Stimulated activated CD4-positive, alpha-beta T cell treated with anti-CD3 and anti-CD28 coated beads, TNF-alpha, amount 100 ng/mL, for 4 hours (primary cell): Measurements from ENCODE around the gene SLC6A18.

Experiments used
- DNase-seq, 3 experiments: peaks; one replicate each; pipeline ENCODE4 v3.0.0-alpha.2; 2020; ENCODE audit warnings: low read depth in 3 of 3

Gene SLC6A18

DNA sequence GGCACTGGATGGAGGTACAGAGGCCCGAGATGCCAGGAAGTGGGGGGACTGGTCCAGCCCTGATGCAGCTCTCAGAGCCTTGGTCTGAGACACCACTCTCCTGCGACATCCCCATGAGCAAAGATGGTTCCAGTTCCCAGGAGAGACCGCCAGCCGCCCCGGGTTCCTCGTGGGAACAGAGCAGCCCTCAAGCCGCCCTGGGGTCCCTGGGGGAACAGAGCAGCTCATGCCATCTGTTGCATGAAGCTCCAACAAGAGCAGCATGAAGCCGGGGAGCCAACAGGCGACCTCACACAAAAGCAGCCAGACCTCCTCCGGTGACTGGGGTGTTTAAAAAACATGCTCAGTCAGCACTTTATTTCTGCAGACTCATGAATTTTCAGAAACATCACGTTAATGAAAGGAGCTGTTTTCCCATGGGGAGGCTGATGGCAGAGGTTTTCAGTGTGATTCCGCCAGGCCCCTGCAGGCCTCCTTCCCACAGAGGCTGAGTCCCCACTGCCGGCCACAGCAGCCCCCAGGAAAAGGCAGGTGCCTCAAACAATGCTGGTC is 6.2 kb downstream of the SLC6A18 start:
- DNase-seq, result no peak

GRCh38 chr5:1232780-1233179 is 7.6 kb downstream of the SLC6A18 start:
- DNase-seq, result no peak

GRCh38 chr5:1235379-1235778 is 10.2 kb downstream of the SLC6A18 start:
- no peak for DNase-seq

DNA sequence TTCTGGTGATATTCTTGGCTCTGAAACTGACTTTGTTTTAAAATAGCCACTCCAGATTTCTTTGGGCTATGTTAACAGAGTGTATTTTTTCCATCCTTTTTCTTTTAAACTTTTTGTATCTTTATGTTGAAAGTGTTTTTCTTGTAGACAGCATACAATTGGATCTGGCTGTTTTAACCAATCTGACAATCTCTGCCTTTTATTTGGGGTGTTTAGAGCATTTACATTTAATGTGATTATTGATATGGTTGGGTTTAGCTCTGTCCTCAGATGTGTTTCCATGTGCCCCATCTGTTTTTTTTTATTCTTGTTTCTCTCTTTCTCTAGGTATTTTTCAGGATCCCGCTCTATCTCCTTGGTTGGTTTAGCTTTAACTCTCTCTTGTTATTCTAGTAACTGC is 10.7 kb downstream of the SLC6A18 start:
- DNase-seq, result no peak

GRCh38 chr5:1239505-1240251 is 14.5 kb downstream of the SLC6A18 start:
- DNase-seq, result no peak

- DNase-seq, result no peak
Observed at GRCh38 chr5:1240496-1241260, 15.5 kb downstream of the SLC6A18 start.

GRCh38 chr5:1241509-1242080 is 16.4 kb downstream of the SLC6A18 start:
- DNase-seq, result no peak

DNA sequence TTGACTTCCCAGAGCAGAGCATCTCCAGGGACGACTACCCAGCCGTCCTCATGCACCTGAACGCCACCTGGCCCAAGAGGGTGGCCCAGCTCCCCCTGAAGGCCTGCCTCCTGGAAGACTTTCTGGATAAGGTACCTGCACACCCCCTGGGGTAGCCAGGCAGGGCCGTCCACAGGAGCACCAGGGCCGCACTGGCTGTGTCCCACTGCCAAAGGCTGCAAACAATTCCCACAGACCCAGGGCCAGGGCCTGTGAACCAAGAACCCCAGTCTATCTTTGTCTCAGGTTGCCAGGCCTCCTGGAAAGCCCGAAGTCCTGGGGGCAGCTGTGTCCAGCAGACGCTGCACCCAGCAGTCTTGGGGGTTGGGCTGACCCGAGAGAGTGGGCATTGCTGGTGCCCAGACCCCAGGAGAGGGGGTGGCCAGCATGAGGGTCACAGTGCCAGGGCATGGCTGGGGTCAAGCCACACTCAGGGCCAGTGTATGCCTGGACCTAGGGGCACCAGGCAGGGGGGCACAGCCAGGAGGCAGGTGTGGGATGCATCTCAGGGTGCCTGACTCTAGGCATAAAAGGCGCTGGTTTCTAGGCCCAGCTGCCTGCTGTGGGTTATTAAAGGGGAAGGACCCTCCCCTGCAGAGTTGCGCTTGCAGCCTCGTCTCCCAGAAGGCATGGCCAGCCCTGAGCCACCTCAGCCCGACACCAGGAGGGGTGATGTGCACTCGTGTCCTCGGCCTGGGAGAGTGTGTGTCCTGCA is 17.7 kb downstream of the SLC6A18 start:
- no peak for DNase-seq

DNA sequence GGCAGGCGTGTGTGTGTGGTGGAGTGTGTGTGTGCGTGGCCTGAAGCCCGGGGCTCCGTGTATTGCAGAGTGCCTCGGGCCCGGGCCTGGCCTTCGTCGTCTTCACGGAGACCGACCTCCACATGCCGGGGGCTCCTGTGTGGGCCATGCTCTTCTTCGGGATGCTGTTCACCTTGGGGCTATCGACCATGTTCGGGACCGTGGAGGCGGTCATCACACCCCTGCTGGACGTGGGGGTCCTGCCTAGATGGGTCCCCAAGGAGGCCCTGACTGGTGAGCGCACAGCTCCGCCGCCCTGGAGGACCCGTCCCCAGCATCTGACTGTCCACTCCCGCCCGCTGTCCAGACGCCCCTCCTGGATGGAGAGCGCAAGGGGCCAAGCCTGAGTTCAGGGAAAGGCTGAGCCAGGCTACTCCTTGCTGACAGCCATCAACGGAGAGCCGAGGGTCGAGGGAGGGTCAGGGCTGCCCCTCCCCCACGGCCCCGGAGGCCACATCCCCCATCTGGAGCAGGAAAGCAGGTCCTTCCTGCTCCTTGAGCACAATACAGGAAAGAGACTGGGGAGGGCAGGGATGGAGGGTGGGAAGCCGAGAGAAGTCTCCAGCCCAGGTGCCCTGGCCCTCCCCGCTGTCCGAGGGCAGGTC is 18.4 kb downstream of the SLC6A18 start:
- no peak for DNase-seq

GRCh38 chr5:1244255-1244654 is 19.1 kb downstream of the SLC6A18 start:
- no peak for DNase-seq

DNA sequence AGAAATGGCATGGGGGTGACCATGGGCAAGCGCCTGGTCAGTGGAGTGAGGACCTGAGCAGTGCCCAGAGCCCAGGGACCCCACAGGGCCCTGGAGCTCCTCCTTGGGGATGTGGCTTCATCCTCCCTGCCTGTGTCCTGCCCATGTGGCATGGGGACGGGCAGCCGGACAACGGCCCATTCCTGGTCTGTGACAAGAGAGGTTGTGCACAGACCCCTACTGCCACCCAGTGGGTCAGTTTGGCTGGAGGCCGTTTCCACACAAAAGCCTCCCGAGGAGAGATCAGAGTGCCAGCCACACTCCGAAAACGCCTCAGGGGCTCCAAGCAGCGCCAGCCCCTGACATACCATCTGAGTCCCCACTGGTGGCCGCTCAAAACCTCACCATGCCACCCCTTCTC is 19.8 kb downstream of the SLC6A18 start:
- DNase-seq, result no peak

GRCh38 chr5:1245905-1246576 is 20.9 kb downstream of the SLC6A18 start:
- DNase-seq, result no peak

GRCh38 chr5:1246711-1247431 is 21.7 kb downstream of the SLC6A18 start:
- DNase-seq, result no peak

- DNase-seq, result no peak
Observed at GRCh38 chr5:1247811-1248210, 22.6 kb downstream of the SLC6A18 start.

- DNase-seq, result no peak
Observed at GRCh38 chr5:1249366-1250280, 24.4 kb downstream of the SLC6A18 start.

GRCh38 chr5:1251678-1252580 is 26.7 kb downstream of the SLC6A18 start:
- DNase-seq, result no peak

GRCh38 chr5:1252681-1253080 is 27.5 kb downstream of the SLC6A18 start:
- no peak for DNase-seq
